NCI-H2196 (cell line): ENCODE measurements around the gene EHD2.
"Not testable (repeated sequence)": the region's sequence is repeated elsewhere in the genome, so short reads cannot be mapped to it uniquely, and the experiment has no call there.

ENCODE experiments used
- DNase-seq: peaks from one replicate; lab custom pipeline; 2025; ENCODE audit not compliant: unreplicated experiment; lab: John Stamatoyannopoulos, UW

EHD2 gene

GRCh38 chr19:47745010-47745901, 32.0 kb downstream of the EHD2 start, which contains the start of gene NOP53:
Gene NOP53 (plus strand): TSS chr19:47745546. CDS start chr19:47745560, 14 bp downstream.
- peak; percentile 95 for DNase-seq

- DNase-seq = not testable (repeated sequence)
These were observed 32.9 kb downstream of the EHD2 start for GRCh38 chr19:47746129-47746528.

- no peak for DNase-seq
These were observed 36.1 kb downstream of the EHD2 start for GRCh38 chr19:47749326-47749725.

GRCh38 chr19:47750752-47751151, 37.5 kb downstream of the EHD2 start:
- no peak for DNase-seq

GRCh38 chr19:47752440-47753211, 39.4 kb downstream of the EHD2 start:
- DNase-seq = no peak

- no peak for DNase-seq
These were observed 41.2 kb downstream of the EHD2 start for GRCh38 chr19:47754206-47755064.

- DNase-seq = no peak
These were observed 42.0 kb downstream of the EHD2 start for GRCh38 chr19:47755065-47755761.

GRCh38 chr19:47755762-47756626, 42.8 kb downstream of the EHD2 start:
- DNase-seq = no peak

- DNase-seq = no peak
These were observed 43.4 kb downstream of the EHD2 start for GRCh38 chr19:47756627-47756929.

GRCh38 chr19:47756953-47757608, 43.9 kb downstream of the EHD2 start:
- DNase-seq = peak; percentile 82

- no peak for DNase-seq
These were observed 44.6 kb downstream of the EHD2 start for GRCh38 chr19:47757617-47758442.

- DNase-seq = peak; percentile 70
These were observed 45.2 kb downstream of the EHD2 start for GRCh38 chr19:47758443-47758804.

GRCh38 chr19:47760632-47760999, 47.4 kb downstream of the EHD2 start:
- no peak for DNase-seq

GRCh38 chr19:47761566-47761965, 48.3 kb downstream of the EHD2 start:
- no peak for DNase-seq

GRCh38 chr19:47762151-47762550, 48.9 kb downstream of the EHD2 start:
- no peak for DNase-seq

- no peak for DNase-seq
These were observed 49.5 kb downstream of the EHD2 start for GRCh38 chr19:47762615-47763308.

- DNase-seq = not testable (repeated sequence)
These were observed 51.5 kb downstream of the EHD2 start for GRCh38 chr19:47764705-47765104.
